Cerebellar nuclear complex (tissue), 1 donor: ENCODE data around the gene MARS1.

Source experiments
- DNase-seq, 2 experiments: peaks; one replicate each; lab custom pipeline; 2025; lab: John Stamatoyannopoulos, UW

MARS1 gene

GRCh38 chr12:57473392-57473791 lies 14.5 kb upstream of the MARS1 start:
- DNase-seq, result no peak

- no peak for DNase-seq
Measured at GRCh38 chr12:57473886-57474285, 14.0 kb upstream of the MARS1 start.

GRCh38 chr12:57474430-57474829 lies 13.4 kb upstream of the MARS1 start:
- no peak for DNase-seq

GRCh38 chr12:57474862-57475261 lies 13.0 kb upstream of the MARS1 start:
- no peak for DNase-seq

GRCh38 chr12:57475271-57476161 lies 12.4 kb upstream of the MARS1 start:
- no peak for DNase-seq

GRCh38 chr12:57476162-57476992 lies 11.5 kb upstream of the MARS1 start:
- no peak for DNase-seq

- no peak for DNase-seq
Measured at GRCh38 chr12:57476993-57477709, 10.7 kb upstream of the MARS1 start.

- no peak for DNase-seq
Measured at GRCh38 chr12:57477710-57478681, 9.9 kb upstream of the MARS1 start.

GRCh38 chr12:57479043-57479375 lies 8.9 kb upstream of the MARS1 start:
- DNase-seq, result no peak

GRCh38 chr12:57479376-57480115 lies 8.3 kb upstream of the MARS1 start, which contains the start of gene ARHGAP9:
Gene ARHGAP9 (minus strand): TSS chr12:57479866. CDS start chr12:57479406, 460 bp downstream.
- DNase-seq, result no peak

- no peak for DNase-seq
Measured at GRCh38 chr12:57481671-57482070, 6.2 kb upstream of the MARS1 start.

- DNase-seq, result no peak
Measured at GRCh38 chr12:57483466-57483865, 4.4 kb upstream of the MARS1 start.

- DNase-seq, result no peak
Measured at GRCh38 chr12:57485695-57486094, 2.2 kb upstream of the MARS1 start.

GRCh38 chr12:57487055-57487596 lies 742 bp upstream of the MARS1 start:
- no peak for DNase-seq

GRCh38 chr12:57488402-57489156 lies 711 bp downstream of the MARS1 start:
- DNase-seq, result no peak

GRCh38 chr12:57489157-57489641 lies 1.3 kb downstream of the MARS1 start:
- DNase-seq, result no peak

- DNase-seq, result no peak
Measured at GRCh38 chr12:57490126-57490525, 2.3 kb downstream of the MARS1 start.

- no peak for DNase-seq
Measured at GRCh38 chr12:57491393-57492280, 3.8 kb downstream of the MARS1 start.
